Neuronal stem cell (in vitro differentiated cells): ENCODE data around the gene MAP3K12.

Experiments used
- DNase-seq: peaks from one replicate; pipeline ENCODE4 v3.0.0-alpha.2; 2013; ENCODE audit warnings: low spot score
- H2AFZ ChIP-seq: one replicate; pipeline ENCODE4 v1.6.1; 2013; ENCODE audit warnings: mild to moderate bottlenecking, low read length, inconsistent platforms
- H2AK5ac ChIP-seq: 2 replicates; pipeline ENCODE4 v1.6.1; 2013; ENCODE audit warnings: low read depth, mild to moderate bottlenecking, inconsistent platforms, low read length, moderate library complexity, mixed read lengths
- H2BK120ac ChIP-seq: 2 replicates; pipeline ENCODE4 v1.6.1; 2013; ENCODE audit warnings: low read depth, mild to moderate bottlenecking, inconsistent platforms, low read length, moderate library complexity, mixed read lengths
- H2BK12ac ChIP-seq: one replicate; pipeline ENCODE4 v1.6.1; 2013; ENCODE audit warnings: low read length, inconsistent platforms
- H2BK15ac ChIP-seq: 2 replicates; pipeline ENCODE4 v1.6.1; 2013; ENCODE audit warnings: mild to moderate bottlenecking, low read length, inconsistent platforms, mixed read lengths
- H2BK5ac ChIP-seq: one replicate; pipeline ENCODE4 v1.6.1; 2013; ENCODE audit warnings: inconsistent platforms, mild to moderate bottlenecking, low read length, moderate library complexity
- H3K14ac ChIP-seq: one replicate; pipeline ENCODE4 v1.6.1; 2013; ENCODE audit warnings: low read length, inconsistent platforms
- H3K18ac ChIP-seq: 2 replicates; pipeline ENCODE4 v1.6.1; 2013; ENCODE audit warnings: low read length, inconsistent platforms
- H3K23ac ChIP-seq: 2 replicates; pipeline ENCODE4 v1.6.1; 2013; ENCODE audit warnings: low read depth, mild to moderate bottlenecking, mixed read lengths, low read length, inconsistent platforms; ENCODE audit not compliant: poor library complexity
- H3K27ac ChIP-seq: replicated peaks from 3 replicates; pipeline ENCODE4 v1.5.1; 2013; ENCODE audit warnings: low read length, inconsistent platforms
- H3K27me3 ChIP-seq, 3 experiments: 2 replicates each; pipeline ENCODE4 v1.6.1; 2013; ENCODE audit warnings: low read length in 3 of 3, mild to moderate bottlenecking in 2 of 3, inconsistent platforms in 1 of 3, low read depth in 1 of 3, mixed read lengths in 1 of 3, moderate library complexity in 1 of 3; ENCODE audit not compliant: control insufficient read depth in 3 of 3, insufficient read depth in 3 of 3
- H3K36me3 ChIP-seq, 2 donors: replicated peaks in 1 of 2; 2 replicates each; pipeline ENCODE4 v1.6.1; 2013; ENCODE audit warnings: low read length in 2 of 2; ENCODE audit not compliant: control insufficient read depth in 2 of 2, insufficient read depth in 2 of 2
- H3K4ac ChIP-seq: 2 replicates; pipeline ENCODE4 v1.6.1; 2013; ENCODE audit warnings: inconsistent platforms, mild to moderate bottlenecking, low read length, moderate library complexity
- H3K4me1 ChIP-seq, 2 donors: 1 replicate in 1 of 2; 2 replicates in 1 of 2; pipeline ENCODE4 v1.6.1; 2013; ENCODE audit warnings: low read length in 2 of 2, low read depth in 1 of 2; ENCODE audit not compliant: control insufficient read depth in 2 of 2, insufficient read depth in 1 of 2
- H3K4me2 ChIP-seq: one replicate; pipeline ENCODE4 v1.6.1; 2013; ENCODE audit warnings: mild to moderate bottlenecking, low read length, inconsistent platforms; ENCODE audit not compliant: insufficient read depth, poor library complexity, severe bottlenecking
- H3K4me3 ChIP-seq, 2 donors: 2 replicates each; pipeline ENCODE4 v1.5.1; 2013; ENCODE audit warnings: low read length in 2 of 2, mild to moderate bottlenecking in 2 of 2, inconsistent platforms in 1 of 2, moderate library complexity in 1 of 2
- H3K79me1 ChIP-seq: one replicate; pipeline ENCODE4 v1.6.1; 2013; ENCODE audit warnings: low read depth, mild to moderate bottlenecking, inconsistent platforms, low read length, moderate library complexity
- H3K9ac ChIP-seq: one replicate; pipeline ENCODE4 v1.6.1; 2013; ENCODE audit warnings: mild to moderate bottlenecking, low read depth, low read length, inconsistent platforms; ENCODE audit not compliant: poor library complexity
- H3K9me3 ChIP-seq, 2 donors: replicated peaks in 1 of 2; 2 replicates each; pipeline versions ENCODE3 to v1.6.1; 2013; ENCODE audit warnings: low read length in 2 of 2, mild to moderate bottlenecking in 2 of 2, inconsistent platforms in 1 of 2, low read depth in 1 of 2, mixed read lengths in 1 of 2, moderate library complexity in 1 of 2; ENCODE audit not compliant: control insufficient read depth in 2 of 2, insufficient read depth in 1 of 2
- H4K8ac ChIP-seq: one replicate; pipeline ENCODE4 v1.6.1; 2013; ENCODE audit warnings: low read depth, mild to moderate bottlenecking, inconsistent platforms, low read length, moderate library complexity
- H4K91ac ChIP-seq: one replicate; pipeline ENCODE4 v1.6.1; 2013; ENCODE audit warnings: low read length, low read depth, mild to moderate bottlenecking, inconsistent platforms; ENCODE audit not compliant: poor library complexity
- WGBS, 2 donors: extraction: QIAGEN DNeasy Blood & Tissue Kit; methylation state at CpG; one replicate each; pipeline ENCODE4 v1.1.7; 2013; ENCODE audit warnings: missing lambda C conversion rate in 2 of 2, mixed read lengths in 1 of 2; ENCODE audit not compliant: insufficient read length in 2 of 2, insufficient replicate concordance in 1 of 2; ENCODE audit errors: extremely low coverage in 2 of 2; 5-methylcytosine and 5-hydroxymethylcytosine counted together

Gene MAP3K12

DNA sequence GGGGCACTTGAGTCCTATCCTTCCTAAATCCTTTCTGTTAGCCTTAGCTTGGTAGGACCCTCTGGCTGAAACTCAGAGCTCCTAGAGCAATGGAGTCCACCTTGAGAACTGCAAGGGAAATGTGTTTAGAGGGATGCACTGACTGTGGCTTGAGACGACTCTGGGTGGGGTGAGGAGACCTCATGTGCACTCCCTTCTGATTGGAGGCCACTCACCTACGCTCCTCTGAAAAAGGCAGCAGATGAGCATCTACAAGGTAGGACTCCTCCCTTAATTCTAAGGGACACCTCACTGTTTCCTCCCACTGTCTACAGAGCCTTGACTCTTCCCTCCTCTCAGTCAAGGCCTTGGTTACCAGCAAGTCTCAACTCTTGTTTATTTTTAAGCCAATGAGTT is 1.0 kb downstream of the MAP3K12 start:
- Histone ChIP-seq H2BK5ac (no peak overlapping the region), H3K27ac (peak overlapping the region; percentile 12), H3K4me1 (peaks cover 40 to 49% of the 10 kb centered on the region in 2 donors), H4K91ac (no peak overlapping the region), H3K9ac (no peak overlapping the region), H2BK12ac (no peak overlapping the region), H3K4me3 (peak overlapping the region in 1 of 2 donors; percentile 97), H3K4ac (no peak overlapping the region), H3K36me3 (peaks cover 0 to 11% of the 10 kb centered on the region in 2 donors), H3K9me3 (no peaks in the 10 kb centered on the region), H3K27me3 (no peaks in the 10 kb centered on the region), H3K79me1 (peaks cover 4% of the 10 kb centered on the region), H3K23ac (no peak overlapping the region), H2BK120ac (no peak overlapping the region), H3K14ac (no peak overlapping the region), H3K18ac (no peak overlapping the region), H3K4me2 (peak overlapping the region; percentile 89), H4K8ac (no peak overlapping the region), H2AK5ac (no peak overlapping the region), H2BK15ac (no peak overlapping the region), H2AFZ (no peak overlapping the region)
- no CpG with 5 or more reads among the region's 2 CpGs for WGBS, 2 donors
- no peak for DNase-seq

DNA sequence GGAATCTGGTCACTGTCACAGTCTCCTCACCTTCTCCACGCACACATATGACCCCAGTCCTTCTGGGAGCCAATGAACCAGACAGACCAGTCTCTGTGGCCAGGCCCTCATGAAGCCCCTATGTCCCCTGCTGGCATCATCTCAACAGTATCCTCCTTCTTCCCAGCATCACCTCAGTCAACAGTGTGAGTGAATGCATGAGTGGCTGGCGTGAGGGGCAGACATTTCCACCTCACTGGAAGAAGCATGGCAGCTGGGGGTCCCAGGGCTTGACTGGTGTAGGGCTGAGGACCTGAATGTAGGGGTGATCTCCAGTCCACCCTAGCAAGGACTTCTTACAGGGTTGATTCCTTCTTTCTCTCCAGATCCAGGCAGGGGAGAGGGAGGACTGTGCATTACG is 1.8 kb downstream of the MAP3K12 start:
- H3K9me3 ChIP-seq, result no peaks in the 10 kb centered on the region
- H3K27ac ChIP-seq, result no peak overlapping the region
- H3K4me2 ChIP-seq, result no peak overlapping the region
- WGBS, 2 donors, result no CpG with 5 or more reads among the region's 3 CpGs
- H4K8ac ChIP-seq, result no peak overlapping the region
- H3K27me3 ChIP-seq, result no peaks in the 10 kb centered on the region
- H3K4ac ChIP-seq, result no peak overlapping the region
- H2BK120ac ChIP-seq, result no peak overlapping the region
- no peak overlapping the region for H2BK5ac ChIP-seq
- H3K9ac ChIP-seq, result no peak overlapping the region
- H3K23ac ChIP-seq, result no peak overlapping the region
- no peak overlapping the region for H2AK5ac ChIP-seq
- H3K14ac ChIP-seq, result no peak overlapping the region
- H2BK12ac ChIP-seq, result no peak overlapping the region
- no peak for DNase-seq
- peaks cover 4% of the 10 kb centered on the region for H3K79me1 ChIP-seq
- no peak overlapping the region for H2BK15ac ChIP-seq
- peaks cover 40 to 51% of the 10 kb centered on the region in 2 donors for H3K4me1 ChIP-seq
- no peak overlapping the region for H3K18ac ChIP-seq
- H3K4me3 ChIP-seq, result no peak overlapping the region
- H2AFZ ChIP-seq, result no peak overlapping the region
- no peak overlapping the region for H4K91ac ChIP-seq
- peaks cover 0 to 5% of the 10 kb centered on the region in 2 donors for H3K36me3 ChIP-seq

DNA sequence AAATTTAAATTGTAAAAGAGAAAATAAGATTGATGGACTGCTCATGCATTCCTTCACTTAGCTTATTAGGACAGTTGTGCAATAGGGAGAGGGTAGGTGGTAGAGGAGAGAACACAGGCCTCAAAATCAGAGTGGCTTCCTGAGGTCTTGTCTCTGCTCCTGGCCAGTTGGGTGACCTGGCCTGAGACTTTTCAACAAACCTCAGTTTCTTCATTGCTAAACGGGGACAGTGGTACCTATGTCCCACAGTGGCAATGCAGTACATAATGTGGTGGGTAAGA is 2.6 kb downstream of the MAP3K12 start:
- Histone ChIP-seq H2BK120ac (no peak overlapping the region), H3K9me3 (no peaks in the 10 kb centered on the region), H3K27me3 (no peaks in the 10 kb centered on the region), H2AFZ (no peak overlapping the region), H3K4ac (no peak overlapping the region), H3K36me3 (peaks cover 0 to 5% of the 10 kb centered on the region in 2 donors), H2BK15ac (no peak overlapping the region), H3K27ac (no peak overlapping the region), H4K91ac (no peak overlapping the region), H3K4me2 (no peak overlapping the region), H3K23ac (no peak overlapping the region), H3K79me1 (peaks cover under 1% of the 10 kb centered on the region), H2AK5ac (no peak overlapping the region), H3K14ac (no peak overlapping the region), H2BK5ac (no peak overlapping the region), H3K4me1 (peaks cover 38 to 51% of the 10 kb centered on the region in 2 donors), H4K8ac (no peak overlapping the region), H3K4me3 (no peak overlapping the region), H2BK12ac (no peak overlapping the region), H3K9ac (no peak overlapping the region), H3K18ac (no peak overlapping the region)
- DNase-seq, result no peak
- no CpG with 5 or more reads among the region's 1 CpG for WGBS, 2 donors

DNA sequence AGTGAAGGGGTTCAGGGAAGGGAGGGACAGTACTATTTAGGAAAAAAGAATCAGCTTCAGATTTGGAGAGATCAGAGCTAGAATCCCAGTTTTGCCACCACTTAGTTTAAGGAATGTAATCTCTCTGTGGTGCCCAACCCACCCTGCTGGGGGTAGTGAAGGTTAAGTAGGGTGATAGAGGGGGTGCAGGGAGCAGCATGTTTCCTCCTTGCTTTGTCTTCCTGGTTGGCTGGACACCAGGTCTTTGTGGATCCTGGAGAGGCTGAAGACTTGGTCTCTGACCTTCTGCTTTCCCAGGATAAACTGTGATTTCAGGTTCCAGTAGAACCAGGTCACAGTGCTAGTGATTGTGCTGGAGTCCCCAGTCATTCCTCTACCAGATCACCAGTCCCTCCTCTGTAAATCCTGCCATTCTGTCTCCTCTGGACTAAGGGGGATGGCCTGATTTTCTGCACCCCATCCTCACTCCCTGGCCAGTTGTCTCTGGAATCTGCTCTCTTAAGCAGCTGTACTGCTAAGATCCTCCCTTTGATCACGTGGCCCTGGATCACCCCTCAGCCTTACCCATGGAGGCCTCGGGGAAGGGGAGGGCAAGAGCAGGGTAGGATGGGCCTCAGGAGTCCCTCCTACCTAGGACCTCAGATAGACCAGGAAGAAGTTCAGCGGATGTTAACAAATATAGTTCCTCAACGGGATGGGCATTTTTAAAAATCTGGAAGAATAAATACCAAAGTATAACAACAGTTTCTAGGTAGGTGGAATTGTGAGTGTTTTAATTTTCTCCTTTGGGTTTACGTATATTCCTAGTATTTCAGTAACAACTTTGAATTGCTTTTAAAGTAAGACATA is 3.1 kb downstream of the MAP3K12 start:
- Histone ChIP-seq H3K23ac (no peak overlapping the region), H2AFZ (no peak overlapping the region), H3K27ac (peak overlapping the region; percentile 77), H3K4me1 (peaks cover 35 to 49% of the 10 kb centered on the region in 2 donors), H2BK5ac (peak overlapping the region; percentile 21), H2AK5ac (no peak overlapping the region), H3K4me2 (peak overlapping the region; percentile 22), H4K8ac (no peak overlapping the region), H3K36me3 (peaks cover 0 to 5% of the 10 kb centered on the region in 2 donors), H4K91ac (no peak overlapping the region), H3K9me3 (no peaks in the 10 kb centered on the region), H3K4ac (no peak overlapping the region), H3K27me3 (no peaks in the 10 kb centered on the region), H3K9ac (no peak overlapping the region), H3K4me3 (no peak overlapping the region), H3K14ac (no peak overlapping the region), H2BK15ac (no peak overlapping the region), H3K79me1 (no peaks in the 10 kb centered on the region), H3K18ac (no peak overlapping the region), H2BK12ac (no peak overlapping the region), H2BK120ac (no peak overlapping the region)
- DNase-seq, result peak; percentile 49
- no CpG with 5 or more reads among the region's 5 CpGs for WGBS, 2 donors
